H1 (cell line): ENCODE results near the gene RNPEPL1. TPM values are rescaled to one million over a fixed set of nuclear protein-coding genes. Genes with fewer than 3 reads are reported as not detected.

Source experiments
- CTCF ChIA-PET: fragments of 300-600 bp; sonication (Branson Sonifier 250); formaldehyde crosslinking; loops from one replicate; lab custom pipeline; 2021; ENCODE audit not compliant: partially characterized antibody; lab: Charles Lee
- POLR2A ChIA-PET: fragments of 300-600 bp; sonication (Branson Sonifier 250); formaldehyde crosslinking; loops from one replicate; lab custom pipeline; 2021; ENCODE audit warnings: inconsistent platforms; ENCODE audit not compliant: partially characterized antibody; lab: Charles Lee
- DNase-seq, 2 experiments: peaks; one replicate each; pipeline versions ENCODE4 v3.0.0 to v3.0.0-alpha.2; 2010 to 2022; ENCODE audit warnings: low spot score in 2 of 2, low read depth in 1 of 2, mixed read lengths in 1 of 2
- FAIRE-seq: peaks from 2 replicates; lab custom pipeline; 2011; peaks lifted over from hg19 to GRCh38; lab: Jason Lieb, UNC
- H2AFZ ChIP-seq: 2 replicates; pipeline ENCODE4 v1.8.1; 2012; ENCODE audit warnings: low read length, inconsistent platforms
- H2AK5ac ChIP-seq: 2 replicates; pipeline ENCODE4 v1.6.1; 2013; ENCODE audit warnings: low read depth, low read length
- H2BK120ac ChIP-seq: replicated peaks from 2 replicates; pipeline ENCODE3; 2013; ENCODE audit warnings: low read depth, low read length, inconsistent platforms
- H2BK12ac ChIP-seq: 2 replicates; pipeline ENCODE4 v1.6.1; 2013; ENCODE audit warnings: low read depth, low read length
- H2BK15ac ChIP-seq: 2 replicates; pipeline ENCODE4 v1.6.1; 2013; ENCODE audit warnings: low read length
- H2BK20ac ChIP-seq: 2 replicates; pipeline ENCODE4 v1.6.1; 2013; ENCODE audit warnings: low read length
- H2BK5ac ChIP-seq: 2 replicates; pipeline ENCODE4 v1.6.1; 2013; ENCODE audit warnings: low read depth, low read length
- H3K14ac ChIP-seq: 2 replicates; pipeline ENCODE4 v1.6.1; 2013; ENCODE audit warnings: inconsistent platforms; ENCODE audit not compliant: insufficient read length
- H3K18ac ChIP-seq: 2 replicates; pipeline ENCODE4 v1.6.1; 2013; ENCODE audit warnings: low read length; ENCODE audit errors: extremely low read depth
- H3K23ac ChIP-seq: 2 replicates; pipeline ENCODE4 v1.6.1; 2013; ENCODE audit warnings: inconsistent platforms; ENCODE audit not compliant: insufficient read length
- H3K23me2 ChIP-seq: 2 replicates; pipeline ENCODE4 v1.6.1; 2013; ENCODE audit warnings: low read depth, low read length
- H3K27ac ChIP-seq: 2 replicates; pipeline ENCODE4 v1.6.1; 2011; ENCODE audit warnings: low read depth, low read length, inconsistent platforms
- H3K27me3 ChIP-seq, 4 experiments: replicated peaks in 1 of 4; 1 replicate in 1 of 4; 2 replicates in 3 of 4; pipeline versions ENCODE4 v1.6.1 to v1.8.1; 2011 to 2013; ENCODE audit warnings: low read length in 3 of 4, mild to moderate bottlenecking in 3 of 4, inconsistent platforms in 2 of 4, mixed read lengths in 2 of 4, moderate library complexity in 1 of 4; ENCODE audit not compliant: control insufficient read depth in 3 of 4, insufficient read depth in 3 of 4; ENCODE audit errors: extremely low read depth in 1 of 4
- H3K36me3 ChIP-seq, 4 experiments: 2 replicates each; pipeline versions ENCODE4 v1.6.1 to v1.8.1; 2011 to 2013; ENCODE audit warnings: mild to moderate bottlenecking in 4 of 4, low read length in 3 of 4, moderate library complexity in 2 of 4, control low read depth in 1 of 4, inconsistent platforms in 1 of 4; ENCODE audit not compliant: insufficient read depth in 4 of 4, control insufficient read depth in 2 of 4
- H3K4ac ChIP-seq: replicated peaks from 2 replicates; pipeline ENCODE3; 2013; ENCODE audit warnings: low read length, low read depth, mixed read lengths, inconsistent platforms; ENCODE audit not compliant: insufficient read length
- H3K4me1 ChIP-seq, 4 experiments: replicated peaks in 1 of 4; 1 replicate in 1 of 4; 2 replicates in 3 of 4; pipeline versions ENCODE4 v1.6.1 to v1.8.1; 2011 to 2013; ENCODE audit warnings: low read length in 3 of 4, inconsistent platforms in 2 of 4, mixed read lengths in 1 of 4; ENCODE audit not compliant: insufficient read depth in 4 of 4, control insufficient read depth in 3 of 4
- H3K4me2 ChIP-seq, 2 experiments: 2 replicates each; pipeline versions ENCODE4 v1.6.1 to v1.8.1; 2011 to 2013; ENCODE audit warnings: low read depth in 2 of 2, low read length in 2 of 2, control low read depth in 1 of 2, inconsistent platforms in 1 of 2, mild to moderate bottlenecking in 1 of 2; ENCODE audit not compliant: insufficient read depth in 1 of 2
- H3K4me3 ChIP-seq, 4 experiments: fragments of 200-600, 300-600 bp in 1 of 4; sonication (generic), shearing (Covaris generic), sonication (Bioruptor Twin) in 1 of 4; 2 replicates each; pipeline versions ENCODE4 v1.5.1 to v1.8.1; 2011 to 2016; ENCODE audit warnings: low read length in 4 of 4, low read depth in 3 of 4, control low read depth in 2 of 4, inconsistent platforms in 2 of 4, mild to moderate bottlenecking in 2 of 4, mixed read lengths in 1 of 4, moderate library complexity in 1 of 4; ENCODE audit not compliant: insufficient read depth in 2 of 4; ENCODE audit errors: extremely low read depth in 1 of 4
- H3K56ac ChIP-seq: replicated peaks from 2 replicates; pipeline ENCODE3; 2013; ENCODE audit warnings: low read depth, mild to moderate bottlenecking, mixed read lengths, low read length, inconsistent platforms; ENCODE audit not compliant: insufficient read length
- H3K79me1 ChIP-seq: 2 replicates; pipeline ENCODE4 v1.6.1; 2013; ENCODE audit warnings: low read depth, low read length, control low read depth
- H3K79me2 ChIP-seq, 2 experiments: 2 replicates each; pipeline versions ENCODE4 v1.6.1 to v1.8.1; 2012 to 2013; ENCODE audit warnings: low read length in 2 of 2, mild to moderate bottlenecking in 2 of 2, inconsistent platforms in 1 of 2; ENCODE audit not compliant: insufficient read depth in 2 of 2, control insufficient read depth in 1 of 2
- H3K9ac ChIP-seq, 4 experiments: replicated peaks in 1 of 4; 1 replicate in 1 of 4; 2 replicates in 3 of 4; pipeline versions ENCODE4 v1.6.1 to v1.8.1; 2011 to 2013; ENCODE audit warnings: low read depth in 3 of 4, low read length in 3 of 4, control low read depth in 2 of 4, mild to moderate bottlenecking in 2 of 4, moderate library complexity in 2 of 4, inconsistent platforms in 1 of 4; ENCODE audit errors: extremely low read depth in 1 of 4
- H3K9me3 ChIP-seq, 2 experiments: 2 replicates each; pipeline versions ENCODE4 v1.6.1 to v1.8.1; 2012 to 2013; ENCODE audit warnings: mild to moderate bottlenecking in 2 of 2, moderate library complexity in 2 of 2, control low read depth in 1 of 2, inconsistent platforms in 1 of 2, low read depth in 1 of 2, low read length in 1 of 2, mixed read lengths in 1 of 2; ENCODE audit not compliant: insufficient read depth in 2 of 2
- H4K20me1 ChIP-seq, 2 experiments: replicated peaks in 1 of 2; 2 replicates each; pipeline versions ENCODE3 to v1.8.1; 2011 to 2013; ENCODE audit warnings: inconsistent platforms in 2 of 2, low read length in 2 of 2, mild to moderate bottlenecking in 1 of 2; ENCODE audit not compliant: insufficient read depth in 2 of 2, control insufficient read depth in 1 of 2
- H4K5ac ChIP-seq: 2 replicates; pipeline ENCODE4 v1.6.1; 2013; ENCODE audit warnings: low read length, low read depth, mixed read lengths, inconsistent platforms; ENCODE audit not compliant: insufficient read length
- H4K8ac ChIP-seq: 2 replicates; pipeline ENCODE4 v1.8.0; 2013; ENCODE audit warnings: mild to moderate bottlenecking, moderate library complexity, low read length, inconsistent platforms; ENCODE audit not compliant: insufficient read depth; ENCODE audit errors: extremely low read depth
- H4K91ac ChIP-seq: replicated peaks from 2 replicates; pipeline ENCODE3; 2013; ENCODE audit warnings: low read length, mixed read lengths, inconsistent platforms; ENCODE audit not compliant: insufficient read length
- BRCA1 ChIP-seq: IDR thresholded peaks from 2 replicates; pipeline ENCODE4 v1.6.1; 2012; ENCODE audit warnings: low read depth, low read length, improper control_type of control experiment
- CHD1 ChIP-seq: IDR thresholded peaks from 2 replicates; pipeline ENCODE4 v1.6.1; 2012; ENCODE audit warnings: low read depth, low read length, improper control_type of control experiment
- WGBS, 2 experiments: shearing (Covaris generic) in 1 of 2; methylation state at CpG; one replicate each; pipeline versions ENCODE4 v1.1.6 to v1.1.7; 2013 to 2015; ENCODE audit warnings: low lambda C conversion rate in 2 of 2, mixed read lengths in 2 of 2, inconsistent platforms in 1 of 2, low coverage in 1 of 2, missing lambda C conversion rate in 1 of 2; ENCODE audit not compliant: insufficient replicate concordance in 2 of 2, insufficient coverage in 1 of 2, insufficient read length in 1 of 2; ENCODE audit errors: extremely low coverage in 1 of 2, missing lambda C conversion rate in 1 of 2; 5-methylcytosine and 5-hydroxymethylcytosine counted together
- polyA plus RNA-seq, 7 experiments: library from polyadenylated mRNA; depleted of rRNA in 3 of 7; stranded (reverse) in 5 of 7; unstranded in 2 of 7; fragments of >200 nt in 5 of 7; fragments of 200-250 nt in 2 of 7; gene quantifications; 1 replicate in 5 of 7; 2 replicates in 1 of 7; 4 replicates in 1 of 7; pipeline versions ENCODE4 v1.2.1 to v1.2.3, GENCODE V29; 2011 to 2013; ENCODE audit warnings: missing spikeins in 2 of 7, mixed read lengths in 2 of 7
- total RNA-seq: library from RNA; stranded (reverse); fragmentation: NEBNext Ultra II Directional; extraction: Animal tissue kit (Norgen Biotek cat#: 25700); gene quantifications from 2 replicates; pipeline ENCODE4 v1.2.1, GENCODE V29; 2021
- TF ChIP-seq, protein P1 (sequence below): IDR thresholded peaks from 2 replicates; pipeline ENCODE4 v1.6.1; 2011; ENCODE audit warnings: low read depth, mild to moderate bottlenecking, low read length; ENCODE audit not compliant: insufficient read depth

The RNPEPL1 gene
- total and polyA plus RNA-seq, 2 of the 8 experiments (the other 6 are each of a cell fraction or from before 2014, with no cell fraction given) = 9.0 to 11.3 TPM

DNA sequence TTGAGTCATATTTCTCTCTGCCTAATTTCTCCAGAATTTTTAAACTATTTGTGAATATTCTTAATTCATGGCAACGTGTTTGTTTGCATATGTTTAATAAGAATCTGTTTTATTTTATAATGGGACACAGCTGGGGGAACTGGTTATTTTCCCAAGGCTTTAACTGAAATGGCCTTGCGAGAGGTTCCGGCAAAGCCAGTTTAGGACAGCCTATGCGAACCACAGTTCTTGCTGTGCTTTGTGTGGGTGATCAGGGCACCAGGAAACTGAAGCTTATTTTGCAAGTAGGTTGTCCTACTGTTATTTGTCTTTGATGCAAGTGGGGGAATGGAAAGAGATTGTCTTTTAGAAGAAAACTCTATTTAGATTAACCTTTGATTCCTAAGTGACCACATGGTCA lies 17.0 kb upstream of the RNPEPL1 start:
- Histone ChIP-seq H3K4me1 (no peaks in the 10 kb centered on the region), H4K20me1 (no peaks in the 10 kb centered on the region), H2AFZ (no peak overlapping the region), H3K18ac (no peak overlapping the region), H4K8ac (no peak overlapping the region), H3K27me3 (0 out of 7 replicates have a peak, but pooled peaks cover 0 to under 1% (median 0%) of the 10 kb centered on the region in 4 experiments), H3K9me3 (peaks cover 6 to 11% of the 10 kb centered on the region in 2 experiments; a peak in 2 of 4 replicates), H3K4me3 (no peak overlapping the region), H2BK5ac (no peak overlapping the region), H4K5ac (no peak overlapping the region), H3K79me1 (0 out of 2 replicates have a peak, but pooled peaks cover 2% of the 10 kb centered on the region), H3K56ac (no peak overlapping the region), H3K14ac (no peak overlapping the region), H4K91ac (no peak overlapping the region), H3K79me2 (no peaks in the 10 kb centered on the region), H2BK12ac (no peak overlapping the region), H3K23me2 (no peaks in the 10 kb centered on the region), H2BK15ac (no peak overlapping the region), H2BK20ac (no peak overlapping the region), H3K9ac (no peak overlapping the region), H3K36me3 (peaks cover 0 to 5% (median 3%) of the 10 kb centered on the region in 4 experiments; a peak in 2 of 8 replicates), H3K4ac (no peak overlapping the region), H2BK120ac (no peak overlapping the region), H3K27ac (no peak overlapping the region), H3K4me2 (no peak overlapping the region), H3K23ac (no peak overlapping the region), H2AK5ac (no peak overlapping the region)
- FAIRE-seq (no peak), DNase-seq (no peak)
- TF ChIP-seq CHD1 (no peak), BRCA1 (no peak)
- TF ChIP-seq, protein P1, sequence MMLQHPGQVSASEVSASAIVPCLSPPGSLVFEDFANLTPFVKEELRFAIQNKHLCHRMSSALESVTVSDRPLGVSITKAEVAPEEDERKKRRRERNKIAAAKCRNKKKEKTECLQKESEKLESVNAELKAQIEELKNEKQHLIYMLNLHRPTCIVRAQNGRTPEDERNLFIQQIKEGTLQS = no peak
- CTCF ChIA-PET = interaction anchor here (0.7 to 1.9 kb wide), 2 partner anchors 28 to 54 kb away, joined by 3 to 5 read pairs; no protein-coding TSS in a partner anchor
- POLR2A ChIA-PET = no interaction called here
- 92% methylated on average over 4 of the region's 4 CpGs; no CpG with 5 or more reads in 1 of the 2 experiments for WGBS, 2 experiments
